Measurements from ENCODE around the gene KNDC1. TPM values are rescaled to one million over a fixed set of nuclear protein-coding genes. Genes with fewer than 3 reads are reported as not detected.
A peak's percentile ranks its signal among the peaks of the same experiment; 100 is the strongest.
"Not testable (repeated sequence)": the region's sequence is repeated elsewhere in the genome, so short reads cannot be mapped to it uniquely, and the experiment has no call there.

KNDC1 gene, protein sequence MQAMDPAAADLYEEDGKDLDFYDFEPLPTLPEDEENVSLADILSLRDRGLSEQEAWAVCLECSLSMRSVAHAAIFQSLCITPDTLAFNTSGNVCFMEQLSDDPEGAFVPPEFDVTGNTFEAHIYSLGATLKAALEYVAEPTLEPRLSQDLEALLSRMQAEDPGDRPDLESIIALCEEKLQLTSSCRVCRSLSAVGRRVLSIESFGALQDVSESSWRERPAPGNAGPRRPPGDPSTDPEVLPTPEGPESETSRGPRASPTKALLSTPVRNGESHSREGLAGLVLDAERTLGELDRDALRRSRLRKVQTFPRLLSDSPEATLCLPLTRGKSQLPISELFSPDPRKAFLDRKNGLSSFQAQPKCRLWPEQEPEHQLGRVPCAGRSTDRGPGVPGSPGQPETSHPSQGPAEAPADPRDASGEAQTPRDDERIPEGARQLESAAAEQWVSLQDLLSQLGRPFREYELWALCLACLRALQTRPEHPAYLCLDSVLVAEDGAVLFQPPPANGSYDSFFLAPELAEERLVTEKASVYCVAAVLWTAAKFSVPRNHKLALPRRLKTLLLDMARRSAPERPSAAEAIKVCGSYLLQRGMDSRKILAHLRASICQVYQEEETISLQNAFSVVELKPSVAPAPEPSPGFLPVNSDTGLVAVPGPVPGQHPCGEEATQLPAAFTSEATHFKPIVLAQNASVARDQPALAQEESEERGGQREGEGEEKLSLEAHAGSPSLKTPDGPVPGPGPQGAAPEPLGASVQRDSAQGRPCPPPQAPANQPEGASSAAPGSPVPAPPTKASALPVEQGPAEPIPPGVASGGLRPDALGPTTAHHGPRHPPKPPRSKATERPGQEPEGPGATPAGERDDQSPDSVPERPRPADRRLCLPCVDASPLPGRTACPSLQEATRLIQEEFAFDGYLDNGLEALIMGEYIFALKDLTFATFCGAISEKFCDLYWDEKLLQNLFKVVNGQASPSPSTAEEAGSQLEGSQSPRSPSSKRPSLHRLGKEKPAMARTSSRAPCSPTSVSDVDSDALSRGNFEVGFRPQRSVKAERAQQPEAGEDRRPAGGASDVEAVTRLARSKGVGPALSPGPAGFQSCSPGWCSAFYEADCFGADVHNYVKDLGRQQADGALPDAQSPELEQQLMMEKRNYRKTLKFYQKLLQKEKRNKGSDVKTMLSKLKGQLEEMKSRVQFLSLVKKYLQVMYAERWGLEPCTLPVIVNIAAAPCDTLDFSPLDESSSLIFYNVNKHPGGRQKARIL (N-terminal part only)
- under 1 TPM in 1 of 2 experiments, not detected in 1; 0.32 TPM for total RNA-seq

GRCh38 chr10:133159950-133160825, at the start of gene KNDC1:
Gene KNDC1 (plus strand): TSS chr10:133160219. CDS start chr10:133160468, 249 bp downstream.
- Mint-ChIP-seq H3K4me1 (no peaks in the 10 kb centered on the region), H3K27me3 (peaks cover 11% of the 10 kb centered on the region), H3K4me3 (no peak within 1 kb of the TSS), H3K27ac (no peak within 1 kb of the TSS), H3K36me3 (no peaks in the 10 kb centered on the region), H3K9me3 (ENCODE audit: low read depth) (no peaks in the 10 kb centered on the region)
- ATAC-seq (peak; percentile 83), DNase-seq (peak; percentile 40)
- CTCF ChIA-PET, result interaction anchor here (0.8 to 2.0 kb wide), 2 partner anchors 8 to 16 kb away, joined by 3 to 6 read pairs; no protein-coding TSS in a partner anchor

- H3K27ac Mint-ChIP-seq, result no peak overlapping the region
- H3K4me3 Mint-ChIP-seq, result no peak overlapping the region
- H3K27me3 Mint-ChIP-seq, result no peaks in the 10 kb centered on the region
- peaks cover 12% of the 10 kb centered on the region for H3K9me3 Mint-ChIP-seq (ENCODE audit: low read depth)
- DNase-seq (no peak), ATAC-seq (no peak)
- H3K4me1 Mint-ChIP-seq, result no peaks in the 10 kb centered on the region
- CTCF ChIA-PET, result no interaction called here
- H3K36me3 Mint-ChIP-seq, result peaks cover 5% of the 10 kb centered on the region
Measured at GRCh38 chr10:133110609-133111275, 49.3 kb upstream of the KNDC1 start.

DNA sequence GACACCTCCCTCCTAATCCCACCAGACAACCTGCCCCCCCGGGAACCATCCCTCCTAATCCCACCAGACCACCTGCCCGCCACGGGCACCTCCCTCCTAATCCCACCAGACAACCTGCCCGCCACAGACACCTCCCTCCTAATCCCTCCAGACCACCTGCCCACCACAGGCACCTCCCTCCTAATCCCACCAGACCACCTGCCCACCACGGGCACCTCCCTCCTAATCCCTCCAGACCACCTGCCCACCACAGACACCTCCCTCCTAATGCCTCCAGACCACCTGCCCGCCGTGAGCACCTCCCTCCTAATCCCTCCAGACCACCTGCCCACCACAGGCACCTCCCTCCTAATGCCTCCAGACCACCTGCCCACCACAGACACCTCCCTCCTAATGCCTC, 48.4 kb upstream of the KNDC1 start:
- H3K4me3 Mint-ChIP-seq, H3K36me3 Mint-ChIP-seq, ATAC-seq, H3K4me1 Mint-ChIP-seq, H3K27ac Mint-ChIP-seq, CTCF ChIA-PET, DNase-seq, H3K27me3 Mint-ChIP-seq: not testable (repeated sequence)
- H3K9me3 Mint-ChIP-seq (ENCODE audit: low read depth), result peaks cover 12% of the 10 kb centered on the region

DNA sequence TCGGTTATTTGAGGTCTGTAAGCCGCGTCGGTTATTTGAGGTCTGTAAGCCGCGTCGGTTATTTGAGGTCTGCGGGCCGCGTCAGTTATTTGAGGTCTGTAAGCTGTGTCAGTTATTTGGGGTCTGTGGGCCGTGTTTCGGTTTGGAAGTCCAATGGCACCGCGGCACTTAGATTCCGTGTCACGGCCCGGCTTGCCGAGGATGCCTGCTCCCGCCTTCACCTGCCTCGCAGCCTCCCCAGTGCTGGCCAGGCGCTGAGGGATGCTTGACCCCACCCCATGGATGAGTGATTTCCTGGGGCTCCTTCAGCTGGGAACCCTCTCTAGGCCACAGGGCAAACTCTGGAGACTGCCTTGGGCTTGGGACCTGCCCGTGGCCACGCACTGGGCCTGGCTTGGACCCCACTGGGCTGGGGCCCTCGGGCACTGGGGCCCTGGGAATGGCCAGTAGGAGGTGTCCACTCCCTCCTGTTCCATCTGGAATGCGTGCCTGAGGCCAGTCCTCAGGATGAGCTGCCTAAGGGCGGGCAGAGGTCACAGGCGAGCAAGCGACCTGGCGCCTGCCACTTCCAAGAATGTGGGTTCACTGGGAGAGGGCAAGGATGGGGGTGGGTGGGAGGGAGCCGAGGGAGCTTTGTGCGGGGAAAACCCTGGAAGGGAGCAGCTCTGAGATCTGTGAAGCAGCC, 46.7 kb upstream of the KNDC1 start:
- Mint-ChIP-seq H3K4me3 (no peak overlapping the region), H3K27ac (no peak overlapping the region), H3K27me3 (no peaks in the 10 kb centered on the region), H3K36me3 (no peaks in the 10 kb centered on the region), H3K4me1 (no peaks in the 10 kb centered on the region), H3K9me3 (ENCODE audit: low read depth) (peaks cover under 1% of the 10 kb centered on the region)
- ATAC-seq (no peak), DNase-seq (no peak)
- CTCF ChIA-PET, result no interaction called here

- Mint-ChIP-seq H3K9me3 (ENCODE audit: low read depth) (peaks cover 2% of the 10 kb centered on the region), H3K27ac (no peak overlapping the region), H3K36me3 (no peaks in the 10 kb centered on the region), H3K4me3 (no peak overlapping the region), H3K4me1 (no peaks in the 10 kb centered on the region), H3K27me3 (no peaks in the 10 kb centered on the region)
- CTCF ChIA-PET, result no interaction called here
- DNase-seq (no peak), ATAC-seq (no peak)
Measured at GRCh38 chr10:133113847-133114246, 46.2 kb upstream of the KNDC1 start.

DNA sequence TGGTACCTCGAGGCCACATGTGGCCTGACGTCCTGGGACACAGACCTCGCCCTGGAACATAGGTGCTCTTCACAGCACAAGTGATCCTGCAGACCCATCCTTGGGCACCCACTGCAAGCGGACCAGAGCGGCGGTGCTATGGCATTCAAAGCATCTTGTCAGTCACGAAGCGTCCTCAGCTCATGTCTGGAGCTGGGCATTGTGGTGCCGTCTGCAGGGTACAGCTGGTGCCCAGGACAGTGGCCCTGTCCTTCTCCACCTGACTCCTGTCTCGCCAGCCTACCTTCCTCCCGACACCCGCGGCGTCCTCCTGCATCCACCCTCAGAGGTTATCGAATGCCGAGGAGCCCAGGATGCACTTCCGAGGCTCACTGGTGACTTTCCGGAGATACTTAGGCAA, 45.8 kb upstream of the KNDC1 start:
- Mint-ChIP-seq H3K27ac (no peak overlapping the region), H3K27me3 (no peaks in the 10 kb centered on the region), H3K9me3 (ENCODE audit: low read depth) (peaks cover 4% of the 10 kb centered on the region), H3K4me1 (no peaks in the 10 kb centered on the region), H3K36me3 (no peaks in the 10 kb centered on the region), H3K4me3 (no peak overlapping the region)
- CTCF ChIA-PET, result no interaction called here
- no peak for DNase-seq
- ATAC-seq, result no peak

DNA sequence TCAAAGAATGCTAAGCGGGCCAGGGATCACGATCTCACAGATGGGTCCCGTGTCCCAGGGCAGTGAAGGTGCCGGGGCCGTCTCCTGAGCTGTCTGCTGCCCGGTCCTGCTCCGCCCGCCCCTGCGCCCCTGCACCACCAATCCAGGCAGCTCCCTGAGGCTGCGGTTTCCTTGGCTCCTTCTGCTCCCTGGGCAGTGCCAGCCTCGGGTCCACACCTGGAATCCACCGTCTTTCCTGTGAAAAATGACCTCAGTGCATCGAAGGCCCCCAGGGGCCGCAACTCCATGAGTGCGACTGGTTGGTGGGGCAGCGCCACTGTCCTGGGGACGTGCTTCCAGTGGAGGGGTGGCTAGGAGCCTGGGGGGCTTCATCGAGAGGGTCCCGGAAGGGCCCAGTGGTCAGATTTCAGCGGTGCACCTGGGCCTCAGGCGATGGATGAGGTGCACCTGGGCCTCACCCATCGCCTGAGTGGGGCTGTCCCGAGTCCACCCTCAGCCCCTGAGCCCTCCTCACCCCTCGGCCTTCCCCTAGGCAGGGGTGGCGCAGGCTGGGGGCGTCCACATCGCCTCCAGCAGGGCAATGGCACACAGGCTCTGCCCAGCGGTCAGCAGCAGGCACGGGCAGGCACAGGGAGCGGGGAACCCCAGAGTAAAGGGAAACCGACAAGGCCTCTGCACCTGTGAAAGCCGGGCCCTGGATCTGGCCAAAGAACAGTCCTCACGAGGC, 45.1 kb upstream of the KNDC1 start:
- no peak overlapping the region for H3K4me3 Mint-ChIP-seq
- no peaks in the 10 kb centered on the region for H3K36me3 Mint-ChIP-seq
- no peaks in the 10 kb centered on the region for H3K27me3 Mint-ChIP-seq
- H3K9me3 Mint-ChIP-seq (ENCODE audit: low read depth), result peaks cover 4% of the 10 kb centered on the region
- ATAC-seq (no peak), DNase-seq (no peak)
- H3K27ac Mint-ChIP-seq, result no peak overlapping the region
- no peaks in the 10 kb centered on the region for H3K4me1 Mint-ChIP-seq
- CTCF ChIA-PET, result no interaction called here

DNA sequence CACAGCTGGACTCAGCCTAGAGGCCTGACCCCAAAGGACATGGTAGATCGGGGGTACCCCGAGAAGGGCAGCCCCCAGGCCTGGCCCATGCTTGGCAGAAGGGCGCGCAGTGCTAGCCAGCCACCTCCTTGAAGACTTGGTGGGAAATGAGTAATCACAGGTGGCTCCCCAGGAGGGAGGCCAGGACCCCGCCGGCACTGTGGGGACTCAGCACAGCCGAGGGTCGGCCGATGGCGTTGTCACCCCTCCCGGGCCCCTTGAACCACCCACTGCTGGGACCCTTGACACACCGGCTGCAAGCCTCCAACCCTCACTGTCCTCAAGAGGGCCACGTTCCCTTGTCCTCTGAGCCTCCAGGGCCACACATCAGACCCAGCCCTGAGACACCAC, 44.6 kb upstream of the KNDC1 start:
- no peaks in the 10 kb centered on the region for H3K27me3 Mint-ChIP-seq
- H3K4me1 Mint-ChIP-seq, result no peaks in the 10 kb centered on the region
- ATAC-seq (no peak), DNase-seq (no peak)
- CTCF ChIA-PET, result no interaction called here
- no peak overlapping the region for H3K4me3 Mint-ChIP-seq
- H3K27ac Mint-ChIP-seq, result no peak overlapping the region
- H3K36me3 Mint-ChIP-seq, result no peaks in the 10 kb centered on the region
- peaks cover 4% of the 10 kb centered on the region for H3K9me3 Mint-ChIP-seq (ENCODE audit: low read depth)

GRCh38 chr10:133115976-133116375, 44.0 kb upstream of the KNDC1 start:
- ATAC-seq, result no peak
- Mint-ChIP-seq H3K27me3 (no peaks in the 10 kb centered on the region), H3K27ac (no peak overlapping the region), H3K9me3 (ENCODE audit: low read depth) (peaks cover 4% of the 10 kb centered on the region), H3K4me1 (no peaks in the 10 kb centered on the region), H3K36me3 (no peaks in the 10 kb centered on the region), H3K4me3 (no peak overlapping the region)
- no peak for DNase-seq
- CTCF ChIA-PET, result no interaction called here

GRCh38 chr10:133116455-133116854, 43.6 kb upstream of the KNDC1 start:
- H3K36me3 Mint-ChIP-seq, result no peaks in the 10 kb centered on the region

DNA sequence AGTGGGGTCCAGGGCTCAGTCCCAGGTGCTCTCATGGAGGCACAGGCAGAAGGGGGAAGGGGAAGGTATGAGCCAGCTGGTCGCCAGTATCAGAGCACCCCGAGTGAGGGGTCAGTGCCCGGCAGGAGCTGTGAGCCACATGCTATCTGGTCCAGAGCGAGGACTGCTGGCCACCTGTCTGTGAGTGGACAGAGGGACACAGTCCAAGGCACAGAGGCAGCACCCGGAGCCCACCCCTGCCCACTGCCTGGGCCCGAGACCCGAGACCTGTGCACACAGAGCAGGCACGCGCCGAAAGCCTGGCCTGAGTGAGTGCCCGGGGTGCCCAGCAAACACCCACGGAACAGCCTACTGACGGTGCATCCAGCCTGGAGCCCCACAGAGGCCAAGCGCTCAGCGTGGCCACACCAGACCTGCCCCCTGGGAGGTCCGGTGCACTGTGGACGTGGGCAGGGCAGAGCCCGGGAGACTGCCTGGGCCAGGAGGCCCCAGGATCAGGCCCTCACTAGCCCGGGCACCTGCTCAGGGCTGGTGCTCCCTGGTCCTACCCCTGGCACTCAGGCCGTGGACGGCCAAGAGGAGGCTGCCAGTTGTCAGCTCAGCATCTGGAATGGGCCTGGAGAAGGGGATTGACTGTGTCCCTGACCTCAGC, 42.9 kb upstream of the KNDC1 start:
- no peak overlapping the region for H3K27ac Mint-ChIP-seq
- no peaks in the 10 kb centered on the region for H3K27me3 Mint-ChIP-seq
- CTCF ChIA-PET, result no interaction called here
- peaks cover 4% of the 10 kb centered on the region for H3K9me3 Mint-ChIP-seq (ENCODE audit: low read depth)
- ATAC-seq (no peak), DNase-seq (no peak)
- H3K4me3 Mint-ChIP-seq, result no peak overlapping the region
- H3K4me1 Mint-ChIP-seq, result no peaks in the 10 kb centered on the region
- H3K36me3 Mint-ChIP-seq, result no peaks in the 10 kb centered on the region

More at GRCh38 chr10:133116455-133116854, 43.6 kb upstream of the KNDC1 start:
- H3K27me3 Mint-ChIP-seq, result no peaks in the 10 kb centered on the region
- no peaks in the 10 kb centered on the region for H3K4me1 Mint-ChIP-seq
- DNase-seq (no peak), ATAC-seq (no peak)
- no peak overlapping the region for H3K27ac Mint-ChIP-seq
- no peak overlapping the region for H3K4me3 Mint-ChIP-seq
- peaks cover 4% of the 10 kb centered on the region for H3K9me3 Mint-ChIP-seq (ENCODE audit: low read depth)
- CTCF ChIA-PET, result no interaction called here

Measured in activated CD8-positive, alpha-beta memory T cell treated with anti-CD3 and anti-CD28 coated beads, Interleukin-2, amount 10 ng/mL, durations not matched to agents 7 days and 5 days (primary cell).